ENCODE results near the gene MORN1. TPM values are rescaled to one million over a fixed set of nuclear protein-coding genes. Genes with fewer than 3 reads are reported as not detected.

MORN1 gene
- total and polyA plus RNA-seq, 2 of the 4 experiments (the other 2 are of a cell fraction) = 3.0 to 4.2 TPM

DNA sequence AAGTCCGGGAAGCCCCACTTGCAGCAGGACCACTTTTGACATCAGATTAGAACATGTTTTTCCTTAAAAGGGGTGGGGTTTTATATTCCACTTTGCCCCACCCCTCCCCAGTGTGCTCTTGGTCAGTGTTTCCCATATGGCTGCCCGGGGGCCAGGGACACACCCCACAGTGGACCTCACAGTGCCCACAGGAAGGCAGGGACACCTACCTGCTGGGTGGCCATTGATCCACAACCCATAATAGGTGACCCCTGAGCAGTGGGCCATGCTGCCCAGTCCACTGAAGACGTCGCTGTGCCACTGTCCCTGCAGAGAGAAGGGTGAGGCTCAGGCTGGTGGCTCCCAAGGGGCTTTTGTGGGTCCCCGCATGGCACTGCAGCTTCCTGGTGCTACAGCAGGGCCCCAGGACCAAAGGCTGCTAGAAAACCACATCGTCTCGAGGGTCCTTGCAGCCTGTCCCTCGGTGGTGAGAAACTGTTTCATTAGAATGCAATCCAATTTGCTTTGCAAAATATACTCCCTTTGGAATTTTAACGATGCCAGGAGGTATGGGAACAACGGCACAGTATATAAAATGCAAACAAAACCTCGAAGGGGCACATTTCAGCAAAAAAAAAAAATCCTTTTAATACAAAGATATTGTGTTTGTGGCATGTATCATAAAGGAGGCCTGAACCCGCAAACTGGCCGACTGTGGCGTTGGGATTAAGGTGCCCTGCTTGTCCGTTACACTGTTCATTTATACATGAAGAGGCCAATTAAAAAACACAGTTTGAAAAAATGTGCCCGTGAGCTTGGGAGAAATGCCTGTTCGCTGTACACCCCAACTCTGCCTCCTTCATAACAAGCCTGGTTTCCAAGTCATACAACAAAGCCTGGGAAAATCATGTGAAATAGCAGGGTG, 16.9 kb downstream of the MORN1 start:
- H3K14ac ChIP-seq (replicated peaks; ENCODE audit: low read depth, low read length) = no peak overlapping the region
- no peak overlapping the region for H4K5ac ChIP-seq (ENCODE audit: low read depth, low read length)
- H3K27ac ChIP-seq (ENCODE audit: insufficient read depth, low read length) = no peak overlapping the region
- no TSS peak for BruUV-seq (replicated peaks)
- no peak overlapping the region for H2BK120ac ChIP-seq (ENCODE audit: low read depth, low read length)
- no CpG with 5 or more reads among the region's 17 CpGs for WGBS, 2 experiments (ENCODE audit: extremely low coverage in 2 of 2, insufficient read length in 1 of 2)
- H4K91ac ChIP-seq (ENCODE audit: insufficient read depth, low read depth, low read length) = no peak overlapping the region
- no peak overlapping the region for H3K9ac ChIP-seq (ENCODE audit: low read depth, low read length)
- no peak overlapping the region for H2AK9ac ChIP-seq (replicated peaks; ENCODE audit: low read depth, low read length, poor library complexity)
- H3K18ac ChIP-seq (ENCODE audit: low read depth, low read length) = no peak overlapping the region
- H3K9me1 ChIP-seq (ENCODE audit: insufficient read depth, low read length) = no peaks in the 10 kb centered on the region
- in situ Hi-C loops (cut with MboI; ENCODE audit: low sequenced_read_pairs) = loop anchor here (5.0 to 25.0 kb wide), 2 partner anchors 182 to 412 kb away; partner anchors contain the start of gene FAAP20
- no peak overlapping the region for H2AFZ ChIP-seq (replicated peaks; ENCODE audit: low read length, poor library complexity)
- dilution Hi-C loops (cut with HindIII; ENCODE audit: low sequenced_read_pairs, unreplicated experiment) = no loop called here
- ChIA-PET CTCF (no interaction called here), POLR2A (ENCODE audit: unreplicated experiment) (no interaction called here)
- no peaks in the 10 kb centered on the region; the same call in 1 of the 2 replicates for H4K20me1 ChIP-seq (ENCODE audit: insufficient read depth, low read length)
- no peak overlapping the region for H2BK20ac ChIP-seq (ENCODE audit: low read depth, low read length)
- ATAC-seq (ENCODE audit: low read depth) (no peak), DNase-seq (no peak)
- no peak overlapping the region for H3K4me3 ChIP-seq (ENCODE audit: insufficient read depth, low read depth, low read length)
- no peak overlapping the region for H2AK5ac ChIP-seq (ENCODE audit: low read depth, low read length)
- H3K23ac ChIP-seq (ENCODE audit: low read depth, low read length) = no peak overlapping the region
- H3K4me2 ChIP-seq (ENCODE audit: low read depth, low read length) = no peak overlapping the region
- H3K56ac ChIP-seq (ENCODE audit: extremely low read depth, insufficient read depth, low read length) = no peak overlapping the region
- H3K4me1 ChIP-seq (ENCODE audit: control insufficient read depth, insufficient read depth, low read length) = no peaks in the 10 kb centered on the region
- H4K8ac ChIP-seq (ENCODE audit: low read depth in 2 of 2, low read length in 2 of 2) = no peak overlapping the region
- no peaks in the 10 kb centered on the region for H3K36me3 ChIP-seq (ENCODE audit: control insufficient read depth, insufficient read depth, low read length)
- H3K4ac ChIP-seq (ENCODE audit: low read depth, low read length) = no peak overlapping the region
- intact Hi-C loops (cut with micrococcal nuclease) = no loop called here
- H3K27me3 ChIP-seq (ENCODE audit: control insufficient read depth, insufficient read depth, low read length) = no peaks in the 10 kb centered on the region
- no peaks in the 10 kb centered on the region for H3K79me1 ChIP-seq (ENCODE audit: low read depth in 1 of 2, low read length in 2 of 2)
- no peak overlapping the region for H2BK15ac ChIP-seq (ENCODE audit: low read depth, low read length)
- no peaks in the 10 kb centered on the region for H3K9me3 ChIP-seq (ENCODE audit: control insufficient read depth, insufficient read depth, low read length)
- no peak overlapping the region for H2BK5ac ChIP-seq (ENCODE audit: low read depth, low read length, poor library complexity, severe bottlenecking)
- TF ChIP-seq MXI1 (IDR thresholded peaks at IDR 0.05; ENCODE audit: borderline replicate concordance, low read depth, low read length) (no peak), CEBPB (IDR thresholded peaks at IDR 0.05; ENCODE audit: low read depth, low read length) (no peak), RCOR1 (IDR thresholded peaks at IDR 0.05; ENCODE audit: insufficient replicate concordance, low read length) (no peak), BHLHE40 (IDR thresholded peaks at IDR 0.05; ENCODE audit: low read depth, low read length) (no peak), MAZ (IDR thresholded peaks at IDR 0.05; ENCODE audit: borderline replicate concordance, low read depth, low read length) (no peak), CHD1 (IDR thresholded peaks at IDR 0.05; ENCODE audit: low read depth, low read length) (no peak), SMC3 (IDR thresholded peaks at IDR 0.05; ENCODE audit: low read depth, low read length) (no peak), POLR2A (IDR thresholded peaks at IDR 0.05; ENCODE audit: low read depth, low read length) (no peak), RAD21 (IDR thresholded peaks at IDR 0.05; ENCODE audit: low read length) (no peak), FOS (IDR thresholded peaks at IDR 0.05; ENCODE audit: low read depth, low read length) (no peak), RFX5 (IDR thresholded peaks at IDR 0.05; ENCODE audit: low read depth, low read length) (no peak), MAFK (IDR thresholded peaks at IDR 0.05; ENCODE audit: low read depth, low read length) (no peak)
- TF ChIP-seq, protein P1, sequence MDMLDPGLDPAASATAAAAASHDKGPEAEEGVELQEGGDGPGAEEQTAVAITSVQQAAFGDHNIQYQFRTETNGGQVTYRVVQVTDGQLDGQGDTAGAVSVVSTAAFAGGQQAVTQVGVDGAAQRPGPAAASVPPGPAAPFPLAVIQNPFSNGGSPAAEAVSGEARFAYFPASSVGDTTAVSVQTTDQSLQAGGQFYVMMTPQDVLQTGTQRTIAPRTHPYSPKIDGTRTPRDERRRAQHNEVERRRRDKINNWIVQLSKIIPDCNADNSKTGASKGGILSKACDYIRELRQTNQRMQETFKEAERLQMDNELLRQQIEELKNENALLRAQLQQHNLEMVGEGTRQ (IDR thresholded peaks at IDR 0.05; ENCODE audit: low read depth, low read length) = no peak
- TF ChIP-seq, protein P2, sequence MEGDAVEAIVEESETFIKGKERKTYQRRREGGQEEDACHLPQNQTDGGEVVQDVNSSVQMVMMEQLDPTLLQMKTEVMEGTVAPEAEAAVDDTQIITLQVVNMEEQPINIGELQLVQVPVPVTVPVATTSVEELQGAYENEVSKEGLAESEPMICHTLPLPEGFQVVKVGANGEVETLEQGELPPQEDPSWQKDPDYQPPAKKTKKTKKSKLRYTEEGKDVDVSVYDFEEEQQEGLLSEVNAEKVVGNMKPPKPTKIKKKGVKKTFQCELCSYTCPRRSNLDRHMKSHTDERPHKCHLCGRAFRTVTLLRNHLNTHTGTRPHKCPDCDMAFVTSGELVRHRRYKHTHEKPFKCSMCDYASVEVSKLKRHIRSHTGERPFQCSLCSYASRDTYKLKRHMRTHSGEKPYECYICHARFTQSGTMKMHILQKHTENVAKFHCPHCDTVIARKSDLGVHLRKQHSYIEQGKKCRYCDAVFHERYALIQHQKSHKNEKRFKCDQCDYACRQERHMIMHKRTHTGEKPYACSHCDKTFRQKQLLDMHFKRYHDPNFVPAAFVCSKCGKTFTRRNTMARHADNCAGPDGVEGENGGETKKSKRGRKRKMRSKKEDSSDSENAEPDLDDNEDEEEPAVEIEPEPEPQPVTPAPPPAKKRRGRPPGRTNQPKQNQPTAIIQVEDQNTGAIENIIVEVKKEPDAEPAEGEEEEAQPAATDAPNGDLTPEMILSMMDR (conservative IDR thresholded peaks at IDR 0.05; ENCODE audit: low read depth, low read length) = no peak
- TF ChIP-seq, protein P3, sequence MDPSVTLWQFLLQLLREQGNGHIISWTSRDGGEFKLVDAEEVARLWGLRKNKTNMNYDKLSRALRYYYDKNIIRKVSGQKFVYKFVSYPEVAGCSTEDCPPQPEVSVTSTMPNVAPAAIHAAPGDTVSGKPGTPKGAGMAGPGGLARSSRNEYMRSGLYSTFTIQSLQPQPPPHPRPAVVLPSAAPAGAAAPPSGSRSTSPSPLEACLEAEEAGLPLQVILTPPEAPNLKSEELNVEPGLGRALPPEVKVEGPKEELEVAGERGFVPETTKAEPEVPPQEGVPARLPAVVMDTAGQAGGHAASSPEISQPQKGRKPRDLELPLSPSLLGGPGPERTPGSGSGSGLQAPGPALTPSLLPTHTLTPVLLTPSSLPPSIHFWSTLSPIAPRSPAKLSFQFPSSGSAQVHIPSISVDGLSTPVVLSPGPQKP (IDR thresholded peaks at IDR 0.05; ENCODE audit: borderline replicate concordance, low read depth, low read length) = no peak

Measured in IMR-90 (cell line).